GM10266 (cell line): Measurements from ENCODE around the gene HBG1.
"Not testable (repeated sequence)": the region's sequence is repeated elsewhere in the genome, so short reads cannot be mapped to it uniquely, and the experiment has no call there.

Source experiments
- DNase-seq: peaks from one replicate; pipeline ENCODE4 v3.0.0; 2012; ENCODE audit errors: extremely low spot score
- TF ChIP-seq, protein P1 (sequence below): IDR thresholded peaks from 2 replicates; pipeline ENCODE4 v1.5.1; 2012; ENCODE audit warnings: mild to moderate bottlenecking, low read depth; ENCODE audit not compliant: control insufficient read depth, insufficient read depth; ENCODE audit errors: missing control alignments

HBG1 gene

DNA sequence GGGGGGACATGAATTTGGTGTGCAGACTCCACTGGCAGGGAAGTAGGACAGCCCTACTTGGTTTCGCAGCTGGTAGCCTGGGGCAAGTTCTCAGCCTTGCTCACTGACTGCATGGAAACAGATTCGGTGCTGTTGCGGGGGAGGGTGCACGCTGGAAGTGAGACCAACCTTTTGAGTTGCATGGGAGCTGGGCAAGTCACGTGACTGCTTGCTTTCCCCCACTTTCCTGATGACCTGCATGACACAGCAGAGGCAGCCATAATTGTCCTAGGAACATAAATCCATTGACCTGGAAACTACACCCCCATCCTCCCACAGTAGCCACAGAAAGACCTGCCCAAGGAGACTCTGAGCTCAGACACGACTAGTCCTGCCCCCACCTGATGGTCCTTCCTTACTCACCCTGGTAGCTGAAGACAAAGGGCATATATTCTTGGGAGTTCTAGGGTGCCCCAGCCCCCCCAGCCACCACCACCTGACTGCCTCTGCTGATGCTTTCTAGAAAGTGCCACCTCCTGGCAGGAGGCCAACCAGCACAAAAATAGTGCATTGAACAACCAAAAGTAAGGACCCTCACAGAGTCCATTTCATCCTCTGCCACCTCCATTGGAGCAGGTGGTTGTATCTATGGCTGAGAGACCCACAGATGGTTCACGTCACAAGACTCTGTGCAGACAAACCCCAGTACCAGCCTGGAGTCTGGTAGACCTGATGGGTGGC lies 9.0 kb upstream of the HBG1 start:
- DNase-seq = no peak
- TF ChIP-seq, protein P1, sequence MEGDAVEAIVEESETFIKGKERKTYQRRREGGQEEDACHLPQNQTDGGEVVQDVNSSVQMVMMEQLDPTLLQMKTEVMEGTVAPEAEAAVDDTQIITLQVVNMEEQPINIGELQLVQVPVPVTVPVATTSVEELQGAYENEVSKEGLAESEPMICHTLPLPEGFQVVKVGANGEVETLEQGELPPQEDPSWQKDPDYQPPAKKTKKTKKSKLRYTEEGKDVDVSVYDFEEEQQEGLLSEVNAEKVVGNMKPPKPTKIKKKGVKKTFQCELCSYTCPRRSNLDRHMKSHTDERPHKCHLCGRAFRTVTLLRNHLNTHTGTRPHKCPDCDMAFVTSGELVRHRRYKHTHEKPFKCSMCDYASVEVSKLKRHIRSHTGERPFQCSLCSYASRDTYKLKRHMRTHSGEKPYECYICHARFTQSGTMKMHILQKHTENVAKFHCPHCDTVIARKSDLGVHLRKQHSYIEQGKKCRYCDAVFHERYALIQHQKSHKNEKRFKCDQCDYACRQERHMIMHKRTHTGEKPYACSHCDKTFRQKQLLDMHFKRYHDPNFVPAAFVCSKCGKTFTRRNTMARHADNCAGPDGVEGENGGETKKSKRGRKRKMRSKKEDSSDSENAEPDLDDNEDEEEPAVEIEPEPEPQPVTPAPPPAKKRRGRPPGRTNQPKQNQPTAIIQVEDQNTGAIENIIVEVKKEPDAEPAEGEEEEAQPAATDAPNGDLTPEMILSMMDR = no peak

DNA sequence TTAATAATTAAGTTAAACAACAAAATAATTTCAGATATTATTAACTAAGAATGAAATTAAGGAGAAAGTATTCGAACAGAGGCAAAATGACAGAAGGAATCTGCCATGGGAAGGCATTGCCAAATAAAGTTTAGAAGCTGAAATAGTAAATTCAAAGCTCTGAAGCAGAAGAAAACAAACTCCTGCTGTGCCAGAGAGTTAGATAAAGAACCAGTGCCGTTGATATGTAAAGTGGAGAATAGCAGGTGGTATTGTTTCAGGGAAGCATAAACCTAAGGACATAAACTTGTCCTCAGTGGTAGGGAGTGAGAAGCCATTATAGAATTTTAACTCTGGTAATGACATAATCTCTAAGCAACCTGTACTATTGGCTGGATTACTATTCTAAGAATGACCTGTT lies 7.6 kb upstream of the HBG1 start:
- TF ChIP-seq, protein P1 = no peak
- DNase-seq = no peak

DNA sequence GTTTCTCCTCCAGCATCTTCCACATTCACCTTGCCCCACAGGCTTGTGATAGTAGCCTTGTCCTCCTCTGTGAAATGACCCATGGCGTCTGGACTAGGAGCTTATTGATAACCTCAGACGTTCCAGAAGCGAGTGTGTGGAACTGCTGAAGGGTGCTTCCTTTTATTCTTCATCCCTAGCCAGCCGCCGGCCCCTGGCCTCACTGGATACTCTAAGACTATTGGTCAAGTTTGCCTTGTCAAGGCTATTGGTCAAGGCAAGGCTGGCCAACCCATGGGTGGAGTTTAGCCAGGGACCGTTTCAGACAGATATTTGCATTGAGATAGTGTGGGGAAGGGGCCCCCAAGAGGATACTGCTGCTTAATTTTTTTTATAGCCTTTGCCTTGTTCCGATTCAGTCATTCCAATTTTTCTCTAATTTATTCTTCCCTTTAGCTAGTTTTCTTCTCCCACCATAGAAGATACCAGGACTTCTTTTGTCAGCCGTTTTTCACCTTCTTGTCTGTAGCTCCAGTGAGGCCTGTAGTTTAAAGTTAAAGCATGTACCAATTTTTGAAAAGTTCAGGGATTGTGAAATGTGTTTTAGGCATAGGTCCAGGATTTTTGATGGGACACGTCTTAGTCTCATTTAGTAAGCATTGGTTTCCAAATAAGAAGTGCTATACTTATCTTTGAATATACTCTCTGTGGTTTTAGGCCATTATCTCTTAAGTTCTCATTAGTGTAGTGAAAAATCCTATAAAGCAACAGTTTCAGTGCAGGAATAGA lies 5.2 kb upstream of the HBG1 start, which contains the start of gene HBG2:
Gene HBG2, minus strand, starts transcription at position 136 of the 768 bp plus-strand sequence. Its CDS starts 53 bp downstream, at position 83.
- not testable (repeated sequence) for DNase-seq

DNA sequence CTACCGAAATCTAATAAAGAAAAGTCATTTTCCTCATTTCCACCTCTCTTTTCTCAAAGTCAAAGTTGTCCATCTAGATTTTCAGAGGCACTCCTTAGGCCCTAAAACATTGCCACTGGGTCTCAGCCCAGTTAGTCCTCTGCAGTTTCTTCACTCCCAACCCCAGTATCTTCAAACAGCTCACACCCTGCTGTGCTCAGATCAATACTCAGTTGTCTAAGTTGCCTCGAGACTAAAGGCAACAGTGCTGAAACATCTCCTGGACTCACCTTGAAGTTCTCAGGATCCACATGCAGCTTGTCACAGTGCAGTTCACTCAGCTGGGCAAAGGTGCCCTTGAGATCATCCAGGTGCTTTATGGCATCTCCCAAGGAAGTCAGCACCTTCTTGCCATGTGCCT lies 4.4 kb upstream of the HBG1 start:
- not testable (repeated sequence) for DNase-seq

DNA sequence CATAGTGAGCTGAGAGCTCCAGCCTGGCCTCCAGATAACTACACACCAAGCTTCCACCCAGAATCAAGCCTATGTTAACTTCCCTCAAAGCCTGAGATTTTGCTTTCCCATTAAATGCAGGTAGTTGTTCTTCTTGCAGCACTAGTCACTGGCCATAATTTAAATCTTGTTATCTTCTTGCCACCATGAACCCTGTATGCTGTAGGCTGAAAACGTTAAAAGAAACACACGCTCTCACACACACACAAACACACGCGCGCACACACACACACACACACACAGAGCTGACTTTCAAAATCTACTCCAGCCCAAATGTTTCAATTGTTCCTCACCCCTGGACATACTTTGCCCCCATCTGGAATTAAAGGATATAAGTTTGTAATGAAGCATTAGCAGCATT lies 3.8 kb upstream of the HBG1 start:
- not testable (repeated sequence) for DNase-seq

DNA sequence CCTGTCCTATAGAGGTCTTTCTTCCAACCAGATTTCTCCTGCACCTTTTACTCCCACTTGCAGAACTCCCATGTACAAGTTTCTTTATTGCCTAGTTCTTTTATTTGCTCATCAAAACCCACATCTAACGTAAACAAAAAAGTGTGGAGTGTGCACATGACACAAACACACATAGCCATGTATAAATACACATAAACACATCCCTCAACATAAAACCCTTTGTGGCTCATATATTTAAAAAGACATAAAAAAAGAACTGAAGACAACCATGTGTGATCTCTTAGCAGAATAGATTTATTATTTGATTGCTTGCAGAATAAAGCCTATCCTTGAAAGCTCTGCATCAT lies 3.2 kb upstream of the HBG1 start:
- DNase-seq = no peak
- TF ChIP-seq, protein P1 = no peak

DNA sequence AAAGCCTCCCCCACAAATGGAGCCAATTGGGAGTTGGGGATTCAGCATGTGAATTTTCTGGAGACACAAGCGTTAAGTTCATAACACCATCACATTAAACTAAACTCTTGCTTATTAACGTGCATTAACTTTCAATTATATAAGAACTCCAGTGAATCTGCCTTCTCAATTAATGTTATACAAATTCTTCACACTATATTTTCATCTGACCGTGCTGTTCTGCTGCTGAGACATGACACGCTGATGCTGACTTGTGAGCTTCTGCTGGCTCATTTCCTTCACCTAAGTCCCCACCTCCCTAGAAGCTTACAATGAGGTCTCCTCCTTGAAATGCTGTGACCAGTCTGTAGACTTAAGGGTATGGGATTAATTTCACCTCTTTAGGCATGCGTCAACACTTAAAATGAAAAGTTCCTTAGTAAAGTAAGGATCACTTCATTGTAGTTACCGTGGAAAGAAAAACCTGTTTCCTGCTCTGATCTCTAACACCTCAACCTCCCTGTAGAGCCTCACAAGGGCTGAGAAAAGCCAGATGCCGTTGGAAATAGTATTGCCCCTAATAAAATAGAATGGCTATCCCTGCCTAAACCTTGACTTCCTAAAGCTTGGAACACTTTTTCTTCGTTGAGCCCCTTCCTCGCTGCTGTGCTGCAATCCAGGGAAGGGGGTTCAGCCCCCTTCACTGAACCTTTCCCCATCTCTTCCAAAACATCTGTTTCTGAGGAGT lies 2.7 kb upstream of the HBG1 start:
- no peak for DNase-seq
- TF ChIP-seq, protein P1 = no peak

DNA sequence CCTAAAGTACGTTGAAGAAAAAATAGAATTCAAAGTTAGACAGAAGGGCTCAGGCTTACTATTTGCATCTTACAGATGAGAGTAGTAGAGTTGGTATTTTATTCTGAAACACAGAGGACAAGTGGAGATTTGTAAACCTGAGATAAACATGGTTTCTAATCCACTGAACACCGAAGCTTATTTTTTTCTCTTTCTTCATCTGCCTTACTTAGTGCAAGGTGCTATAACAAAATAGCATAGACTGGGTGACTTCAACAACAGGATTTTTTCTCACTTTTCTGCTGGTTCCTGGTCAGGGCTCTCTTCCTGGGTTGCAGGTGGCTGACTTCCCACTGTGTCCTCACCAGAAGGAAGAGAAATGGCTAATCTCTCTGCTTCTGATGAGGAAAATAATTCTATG lies 2.1 kb upstream of the HBG1 start:
- DNase-seq = no peak
- TF ChIP-seq, protein P1 = no peak
